ENCODE data around the gene PKP3.

Gene PKP3

DNA sequence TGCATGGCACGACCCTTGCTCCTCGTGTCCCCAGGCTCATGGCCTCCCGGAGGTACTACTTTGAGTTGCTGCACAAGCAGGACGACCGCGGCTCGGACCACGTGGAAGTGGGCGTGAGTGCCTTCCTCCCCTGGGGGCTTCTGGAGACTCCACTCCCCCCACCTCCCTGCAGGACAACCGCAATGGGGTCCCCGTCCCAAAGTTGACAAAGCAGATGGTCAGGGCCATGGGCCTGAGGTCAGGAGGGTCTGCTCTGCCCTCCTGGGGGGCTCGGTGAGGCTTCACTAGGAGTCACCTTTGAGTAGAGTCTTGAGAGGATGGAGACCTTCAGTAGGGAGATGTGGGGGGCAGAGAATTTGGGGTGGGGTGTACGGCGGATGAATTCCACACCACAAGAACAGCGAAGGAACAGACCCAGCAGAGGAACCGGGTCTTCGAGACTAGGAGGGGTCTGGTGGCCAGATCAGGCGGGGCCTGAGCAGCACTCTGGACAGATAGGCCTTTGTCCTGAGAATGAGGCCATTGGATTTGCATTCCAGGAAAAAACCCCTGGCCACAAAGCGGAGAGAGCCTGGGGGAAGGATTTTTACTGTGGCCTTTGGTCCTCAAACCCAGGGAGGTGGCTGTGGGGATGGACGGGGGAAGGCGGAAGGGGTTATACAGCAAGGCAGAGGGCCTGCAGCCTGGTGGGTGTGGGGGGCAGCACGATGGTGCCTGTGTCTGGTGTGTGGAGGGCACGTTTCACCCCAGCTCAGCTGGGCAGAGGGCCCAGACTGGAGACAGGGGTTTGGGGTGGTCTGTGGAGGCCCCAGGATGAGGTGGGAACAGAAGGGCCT lies 20.1 kb upstream of the PKP3 start:
- Histone ChIP-seq H3K27ac (ENCODE audit: low read depth, low read length) (no peak overlapping the region), H3K27me3 (ENCODE audit: insufficient read depth, low read length) (peaks cover 10% of the 10 kb centered on the region), H3K4me1 (ENCODE audit: control insufficient read depth, insufficient read depth, low read length, unreplicated experiment) (no peaks in the 10 kb centered on the region), H2AFZ (ENCODE audit: low read length, unreplicated experiment) (no peak overlapping the region), H3K4me3 (ENCODE audit: low read depth, low read length) (no peak overlapping the region), H3K79me2 (ENCODE audit: control insufficient read depth, insufficient read depth, low read length, unreplicated experiment) (no peaks in the 10 kb centered on the region), H3K36me3 (ENCODE audit: insufficient read depth, low read length) (no peaks in the 10 kb centered on the region)

- Histone ChIP-seq H3K79me2 (ENCODE audit: control insufficient read depth, insufficient read depth, low read length, unreplicated experiment) (no peaks in the 10 kb centered on the region), H3K4me3 (ENCODE audit: low read depth, low read length) (no peak overlapping the region), H2AFZ (ENCODE audit: low read length, unreplicated experiment) (no peak overlapping the region), H3K27ac (ENCODE audit: low read depth, low read length) (no peak overlapping the region), H3K36me3 (ENCODE audit: insufficient read depth, low read length) (no peaks in the 10 kb centered on the region), H3K4me1 (ENCODE audit: control insufficient read depth, insufficient read depth, low read length, unreplicated experiment) (no peaks in the 10 kb centered on the region), H3K27me3 (ENCODE audit: insufficient read depth, low read length) (peaks cover 6% of the 10 kb centered on the region)
Observed at GRCh38 chr11:375065-376025, 18.7 kb upstream of the PKP3 start.

- Histone ChIP-seq H3K4me1 (ENCODE audit: control insufficient read depth, insufficient read depth, low read length, unreplicated experiment) (no peaks in the 10 kb centered on the region), H2AFZ (ENCODE audit: low read length, unreplicated experiment) (no peak overlapping the region), H3K4me3 (ENCODE audit: low read depth, low read length) (no peak overlapping the region), H3K27me3 (ENCODE audit: insufficient read depth, low read length) (no peaks in the 10 kb centered on the region), H3K79me2 (ENCODE audit: control insufficient read depth, insufficient read depth, low read length, unreplicated experiment) (no peaks in the 10 kb centered on the region), H3K36me3 (ENCODE audit: insufficient read depth, low read length) (no peaks in the 10 kb centered on the region), H3K27ac (ENCODE audit: low read depth, low read length) (no peak overlapping the region)
Observed at GRCh38 chr11:376531-377173, 17.4 kb upstream of the PKP3 start.

- no peak overlapping the region for H3K27ac ChIP-seq (ENCODE audit: low read depth, low read length)
- no peaks in the 10 kb centered on the region for H3K27me3 ChIP-seq (ENCODE audit: insufficient read depth, low read length)
- no peak overlapping the region for H2AFZ ChIP-seq (ENCODE audit: low read length, unreplicated experiment)
- no peaks in the 10 kb centered on the region for H3K36me3 ChIP-seq (ENCODE audit: insufficient read depth, low read length)
- H3K4me3 ChIP-seq (ENCODE audit: low read depth, low read length) = no peak overlapping the region
- H3K79me2 ChIP-seq (ENCODE audit: control insufficient read depth, insufficient read depth, low read length, unreplicated experiment) = no peaks in the 10 kb centered on the region
- no peaks in the 10 kb centered on the region for H3K4me1 ChIP-seq (ENCODE audit: control insufficient read depth, insufficient read depth, low read length, unreplicated experiment)
Observed at GRCh38 chr11:377174-377865, 16.7 kb upstream of the PKP3 start.

DNA sequence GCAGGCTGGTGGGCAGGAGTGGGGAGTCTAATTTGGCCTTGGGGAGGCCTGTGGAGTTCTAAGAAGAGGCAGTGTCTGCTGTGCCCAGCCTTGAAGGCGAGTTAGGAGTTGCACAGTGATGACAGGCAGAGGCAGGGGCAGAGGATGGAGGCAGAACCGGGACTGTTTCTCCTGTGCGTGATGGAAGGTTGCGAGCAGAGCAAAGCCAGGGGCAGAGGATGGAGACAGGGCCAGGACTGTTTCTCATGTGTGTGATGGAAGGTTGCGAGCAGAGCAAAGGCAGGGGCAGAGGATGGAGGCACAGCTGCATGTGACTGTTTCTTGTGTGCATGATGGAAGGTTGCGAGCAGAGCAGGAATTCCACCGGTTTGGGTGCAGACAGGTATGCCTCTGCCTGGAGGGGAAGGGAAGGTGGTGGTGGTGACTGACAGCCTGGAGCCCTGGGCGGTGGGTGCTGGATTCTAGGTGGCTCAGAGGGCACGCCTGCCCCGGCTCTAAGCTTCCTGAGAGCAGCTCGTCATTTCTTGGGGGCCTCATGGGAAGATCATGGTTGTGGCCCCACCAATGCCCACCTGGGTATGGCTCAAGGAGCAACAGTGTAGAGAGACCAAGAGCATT lies 16.0 kb upstream of the PKP3 start:
- H3K4me3 ChIP-seq (ENCODE audit: low read depth, low read length) = no peak overlapping the region
- H2AFZ ChIP-seq (ENCODE audit: low read length, unreplicated experiment) = no peak overlapping the region
- H3K27me3 ChIP-seq (ENCODE audit: insufficient read depth, low read length) = no peaks in the 10 kb centered on the region
- H3K4me1 ChIP-seq (ENCODE audit: control insufficient read depth, insufficient read depth, low read length, unreplicated experiment) = no peaks in the 10 kb centered on the region
- no peaks in the 10 kb centered on the region for H3K36me3 ChIP-seq (ENCODE audit: insufficient read depth, low read length)
- H3K27ac ChIP-seq (ENCODE audit: low read depth, low read length) = no peak overlapping the region
- no peaks in the 10 kb centered on the region for H3K79me2 ChIP-seq (ENCODE audit: control insufficient read depth, insufficient read depth, low read length, unreplicated experiment)

DNA sequence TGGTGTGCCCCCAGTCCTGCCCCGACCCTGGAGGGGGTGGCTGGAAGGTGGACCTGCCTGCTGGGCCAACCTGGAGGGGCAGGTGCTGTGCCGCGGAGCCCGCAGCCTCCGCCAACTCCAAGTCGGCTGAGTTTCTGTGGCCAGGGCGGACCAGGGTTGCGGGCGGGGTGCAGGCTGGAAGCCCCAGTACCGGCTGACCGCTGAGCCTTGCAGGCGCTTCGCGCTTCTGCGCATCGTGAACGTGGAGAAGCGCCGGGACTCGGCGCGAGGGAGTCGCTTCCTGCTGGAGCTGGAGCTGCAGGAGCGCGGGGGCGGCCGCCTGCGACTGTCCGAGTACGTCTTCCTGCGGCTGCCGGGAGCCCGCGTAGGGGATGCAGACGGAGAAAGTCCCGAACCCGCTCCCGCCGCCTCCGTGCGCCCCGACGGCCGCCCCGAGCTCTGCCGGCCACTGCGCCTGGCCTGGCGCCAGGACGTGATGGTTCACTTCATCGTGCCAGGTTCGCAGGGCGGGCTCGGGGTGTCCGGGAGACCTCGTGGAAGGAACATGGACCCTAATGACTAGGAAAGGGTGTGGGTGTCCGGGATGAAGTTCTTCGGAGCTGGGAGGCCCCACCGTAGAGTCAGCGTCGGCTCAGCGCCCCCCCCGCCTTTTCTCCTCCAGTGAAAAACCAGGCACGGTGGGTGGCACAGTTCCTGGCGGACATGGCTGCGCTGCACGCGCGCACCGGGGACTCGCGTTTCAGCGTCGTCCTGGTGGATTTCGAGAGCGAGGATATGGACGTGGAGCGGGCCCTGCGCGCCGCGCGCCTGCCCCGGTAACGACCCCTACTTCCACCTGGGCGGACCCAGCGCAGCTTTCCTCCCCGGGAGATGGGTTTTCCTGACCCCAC lies 14.6 kb upstream of the PKP3 start:
- no peaks in the 10 kb centered on the region for H3K36me3 ChIP-seq (ENCODE audit: insufficient read depth, low read length)
- no peak overlapping the region for H3K27ac ChIP-seq (ENCODE audit: low read depth, low read length)
- no peaks in the 10 kb centered on the region for H3K4me1 ChIP-seq (ENCODE audit: control insufficient read depth, insufficient read depth, low read length, unreplicated experiment)
- H3K4me3 ChIP-seq (ENCODE audit: low read depth, low read length) = no peak overlapping the region
- no peaks in the 10 kb centered on the region for H3K27me3 ChIP-seq (ENCODE audit: insufficient read depth, low read length)
- H3K79me2 ChIP-seq (ENCODE audit: control insufficient read depth, insufficient read depth, low read length, unreplicated experiment) = no peaks in the 10 kb centered on the region
- no peak overlapping the region for H2AFZ ChIP-seq (ENCODE audit: low read length, unreplicated experiment)

- Histone ChIP-seq H3K4me3 (ENCODE audit: low read depth, low read length) (no peak overlapping the region), H3K4me1 (ENCODE audit: control insufficient read depth, insufficient read depth, low read length, unreplicated experiment) (no peaks in the 10 kb centered on the region), H2AFZ (ENCODE audit: low read length, unreplicated experiment) (no peak overlapping the region), H3K36me3 (ENCODE audit: insufficient read depth, low read length) (no peaks in the 10 kb centered on the region), H3K79me2 (ENCODE audit: control insufficient read depth, insufficient read depth, low read length, unreplicated experiment) (no peaks in the 10 kb centered on the region), H3K27ac (ENCODE audit: low read depth, low read length) (no peak overlapping the region), H3K27me3 (ENCODE audit: insufficient read depth, low read length) (no peaks in the 10 kb centered on the region)
Observed at GRCh38 chr11:380095-380480, 13.9 kb upstream of the PKP3 start.

- H3K4me3 ChIP-seq (ENCODE audit: low read depth, low read length) = no peak overlapping the region
- no peaks in the 10 kb centered on the region for H3K4me1 ChIP-seq (ENCODE audit: control insufficient read depth, insufficient read depth, low read length, unreplicated experiment)
- H2AFZ ChIP-seq (ENCODE audit: low read length, unreplicated experiment) = no peak overlapping the region
- no peaks in the 10 kb centered on the region for H3K36me3 ChIP-seq (ENCODE audit: insufficient read depth, low read length)
- no peak overlapping the region for H3K27ac ChIP-seq (ENCODE audit: low read depth, low read length)
- no peaks in the 10 kb centered on the region for H3K79me2 ChIP-seq (ENCODE audit: control insufficient read depth, insufficient read depth, low read length, unreplicated experiment)
- no peaks in the 10 kb centered on the region for H3K27me3 ChIP-seq (ENCODE audit: insufficient read depth, low read length)
Observed at GRCh38 chr11:380491-380890, 13.5 kb upstream of the PKP3 start.

DNA sequence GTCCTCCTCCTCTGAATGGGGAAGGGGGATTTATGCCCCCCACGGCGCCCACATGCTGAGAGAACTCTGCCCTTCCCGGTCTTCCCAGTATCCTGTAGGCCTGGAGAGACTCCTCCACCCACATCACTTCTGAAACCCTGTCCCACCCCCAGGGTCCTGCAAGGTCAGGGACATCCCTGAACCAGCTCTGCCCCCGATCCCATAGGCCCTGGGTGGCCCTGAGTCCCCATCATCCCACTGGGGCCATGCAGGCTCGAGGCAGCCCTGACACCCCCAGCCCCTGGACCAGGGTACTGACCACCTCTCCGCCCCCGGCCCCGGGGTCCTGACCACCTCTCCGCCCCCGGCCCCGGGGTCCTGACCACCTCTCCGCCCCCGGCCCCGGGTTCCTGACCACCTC lies 13.0 kb upstream of the PKP3 start:
- Histone ChIP-seq H3K27ac (ENCODE audit: low read depth, low read length) (no peak overlapping the region), H3K79me2 (ENCODE audit: control insufficient read depth, insufficient read depth, low read length, unreplicated experiment) (no peaks in the 10 kb centered on the region), H3K36me3 (ENCODE audit: insufficient read depth, low read length) (no peaks in the 10 kb centered on the region), H3K27me3 (ENCODE audit: insufficient read depth, low read length) (no peaks in the 10 kb centered on the region), H2AFZ (ENCODE audit: low read length, unreplicated experiment) (no peak overlapping the region), H3K4me1 (ENCODE audit: control insufficient read depth, insufficient read depth, low read length, unreplicated experiment) (no peaks in the 10 kb centered on the region), H3K4me3 (ENCODE audit: low read depth, low read length) (no peak overlapping the region)

All from ACC112 (cell line).